ENCODE data around the gene ASRGL1.

ASRGL1 gene

DNA sequence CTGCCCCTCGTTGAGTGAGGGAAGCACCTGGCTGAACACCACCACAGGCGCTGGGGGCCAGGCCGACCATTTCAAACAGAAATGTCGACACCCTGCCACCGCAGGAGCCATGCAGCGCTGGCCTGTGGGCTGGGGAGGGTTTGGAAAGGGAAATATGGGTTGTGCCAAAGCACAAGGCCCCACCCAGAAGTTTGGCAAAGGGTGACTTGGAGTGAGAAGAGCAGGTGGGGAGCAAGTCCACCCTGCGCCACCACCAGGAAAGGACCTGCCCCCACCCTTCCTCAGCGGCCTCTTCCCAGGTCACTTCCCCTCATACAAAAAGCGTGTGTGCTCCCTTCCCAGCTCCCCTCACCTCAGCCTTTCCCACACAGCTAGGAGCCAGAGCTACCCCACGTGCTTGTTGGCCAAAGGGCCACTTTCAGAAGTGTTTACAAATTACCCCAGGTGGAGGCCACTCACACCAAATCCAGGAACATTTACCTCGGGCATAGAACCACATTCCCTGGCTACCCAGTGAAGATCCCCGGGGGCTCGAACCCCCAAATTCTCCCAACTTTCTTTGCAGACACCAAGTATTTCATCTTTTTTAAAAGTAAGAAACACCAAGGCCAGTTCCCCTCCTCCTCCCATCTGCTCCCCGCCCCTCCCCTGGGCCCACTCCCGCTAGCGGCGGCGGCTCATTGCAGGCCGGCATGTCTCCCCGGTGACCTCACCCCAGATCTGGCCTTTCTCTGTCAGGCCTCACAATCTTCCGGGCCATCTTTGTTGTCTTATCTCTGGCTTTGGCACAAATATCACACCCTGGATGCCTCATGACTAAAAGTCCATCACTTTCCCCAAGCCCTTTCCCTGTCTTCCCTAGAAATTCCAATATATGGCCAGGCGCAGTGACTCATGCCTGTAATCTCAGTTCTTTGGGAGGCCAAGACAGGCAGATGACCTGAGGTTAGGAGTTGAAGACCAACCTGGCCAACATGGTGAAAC is 61.1 kb downstream of the ASRGL1 start:
- no peak for TF ChIP-seq ZNF384 (IDR thresholded peaks at IDR 0.05)
- TF ChIP-seq FOXK2 (IDR thresholded peaks at IDR 0.05), result no peak
- CTCF ChIA-PET, result interaction anchor here (1.6 kb wide), 1 partner anchor 145 kb away, joined by 7 read pairs; no protein-coding TSS in a partner anchor
- DNase-seq (ENCODE audit: extremely low spot score), result peak; percentile 3
- POLR2A ChIA-PET, result interaction anchor here (1.4 kb wide), 1 partner anchor 176 kb away, joined by 5 read pairs; the partner anchor contains the start of gene EEF1G

- ChIA-PET CTCF (interaction anchor here (0.6 to 1.6 kb wide), 3 partner anchors 12 to 144 kb away, joined by 4 to 7 read pairs (median 5); no protein-coding TSS in a partner anchor), POLR2A (interaction anchor here (1.4 kb wide), 1 partner anchor 175 kb away, joined by 5 read pairs; the partner anchor contains the start of gene EEF1G)
- TF ChIP-seq PKNOX1 (IDR thresholded peaks at IDR 0.05), result no peak
- no peak for DNase-seq (ENCODE audit: extremely low spot score)
These were observed 62.1 kb downstream of the ASRGL1 start for GRCh38 chr11:62399172-62399877.

- ChIA-PET CTCF (interaction anchor here (1.4 kb wide), 1 partner anchor 25 kb away, joined by 5 read pairs; no protein-coding TSS in a partner anchor), POLR2A (interaction anchor here (1.0 kb wide), 1 partner anchor 272 kb away, joined by 3 read pairs; the partner anchor contains the start of gene UQCC3)
- no peak for DNase-seq (ENCODE audit: extremely low spot score)
- TF ChIP-seq FOXK2 (IDR thresholded peaks at IDR 0.05), result no peak
- TF ChIP-seq SP1 (IDR thresholded peaks at IDR 0.05), result no peak
- no peak for TF ChIP-seq FOXM1 (IDR thresholded peaks at IDR 0.05; ENCODE audit: borderline replicate concordance)
These were observed 62.6 kb downstream of the ASRGL1 start for GRCh38 chr11:62399878-62400266.

DNA sequence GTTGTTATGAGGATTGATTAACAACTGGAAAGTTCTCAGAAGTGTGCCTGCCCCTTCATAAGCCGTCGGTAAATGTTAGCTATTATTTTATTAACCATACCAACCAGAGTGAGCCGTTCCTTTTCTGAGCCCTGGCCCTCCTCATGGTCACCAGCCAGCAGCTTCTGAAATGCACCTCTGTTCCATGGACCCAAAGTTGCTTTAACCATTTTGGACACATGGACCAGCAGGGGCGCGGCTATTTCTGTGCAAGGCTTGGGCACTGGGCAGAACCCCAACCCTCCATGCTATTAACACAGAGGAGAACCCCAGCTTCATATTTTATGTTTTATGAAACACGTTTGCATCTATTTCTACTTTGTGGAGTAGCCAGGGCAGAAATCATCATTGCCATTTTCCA is 63.0 kb downstream of the ASRGL1 start:
- POLR2A ChIA-PET, result interaction anchor here (1.0 kb wide), 1 partner anchor 271 kb away, joined by 3 read pairs; the partner anchor contains the start of gene UQCC3
- DNase-seq (ENCODE audit: extremely low spot score), result no peak
- CTCF ChIA-PET, result interaction anchor here (0.6 to 1.4 kb wide), 2 partner anchors 25 to 143 kb away, joined by 4 to 5 read pairs; no protein-coding TSS in a partner anchor
- TF ChIP-seq NFRKB (IDR thresholded peaks at IDR 0.05) (no peak), CTBP1 (IDR thresholded peaks at IDR 0.05; ENCODE audit: borderline replicate concordance) (no peak), TARDBP (IDR thresholded peaks at IDR 0.05) (no peak), HDGF (IDR thresholded peaks at IDR 0.05; ENCODE audit: borderline replicate concordance) (no peak), ELF4 (IDR thresholded peaks at IDR 0.05) (no peak), PKNOX1 (IDR thresholded peaks at IDR 0.05) (no peak), FOXK2 (IDR thresholded peaks at IDR 0.05) (no peak), BHLHE40 (IDR thresholded peaks at IDR 0.05; ENCODE audit: borderline replicate concordance) (no peak), SP1 (IDR thresholded peaks at IDR 0.05) (no peak), FOXA1 (IDR thresholded peaks at IDR 0.05) (no peak), L3MBTL2 (conservative IDR thresholded peaks at IDR 0.05) (no peak), FOXM1 (IDR thresholded peaks at IDR 0.05; ENCODE audit: borderline replicate concordance) (no peak), ARNT (IDR thresholded peaks at IDR 0.05) (no peak), LEF1 (IDR thresholded peaks at IDR 0.05; ENCODE audit: borderline replicate concordance) (no peak), SUZ12 (IDR thresholded peaks at IDR 0.05) (no peak)

DNA sequence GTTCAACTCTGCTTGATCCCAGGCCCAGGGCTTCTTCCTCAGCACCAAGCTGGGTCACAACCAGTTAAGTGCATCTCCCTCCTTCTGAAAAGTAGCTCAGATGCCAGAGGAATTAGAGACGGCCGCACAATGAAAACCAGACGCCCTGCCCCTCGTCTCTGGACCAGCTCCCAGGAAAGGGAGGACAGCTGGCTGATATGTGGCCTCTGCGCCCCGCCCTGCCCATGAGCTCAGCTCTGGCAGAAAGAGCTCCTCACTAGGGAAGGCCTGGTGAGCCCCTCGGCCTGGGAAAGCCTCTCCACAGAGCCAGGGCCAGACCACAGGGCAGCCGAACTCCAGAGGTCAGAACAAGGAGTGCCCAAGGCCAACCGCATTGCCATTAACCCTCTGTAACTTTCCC is 63.5 kb downstream of the ASRGL1 start:
- no peak for TF ChIP-seq FOXM1 (IDR thresholded peaks at IDR 0.05; ENCODE audit: borderline replicate concordance)
- TF ChIP-seq LEF1 (IDR thresholded peaks at IDR 0.05; ENCODE audit: borderline replicate concordance), result no peak
- no peak for TF ChIP-seq FOXA1 (IDR thresholded peaks at IDR 0.05)
- no peak for TF ChIP-seq SUZ12 (IDR thresholded peaks at IDR 0.05)
- TF ChIP-seq L3MBTL2 (conservative IDR thresholded peaks at IDR 0.05), result no peak
- no peak for TF ChIP-seq PKNOX1 (IDR thresholded peaks at IDR 0.05)
- no peak for TF ChIP-seq ARNT (IDR thresholded peaks at IDR 0.05)
- TF ChIP-seq ELF4 (IDR thresholded peaks at IDR 0.05), result no peak
- ChIA-PET POLR2A (interaction anchor here (1.0 kb wide), 1 partner anchor 271 kb away, joined by 3 read pairs; the partner anchor contains the start of gene UQCC3), CTCF (interaction anchor here (0.6 to 1.4 kb wide), 2 partner anchors 24 to 142 kb away, joined by 4 to 5 read pairs; no protein-coding TSS in a partner anchor)
- no peak for DNase-seq (ENCODE audit: extremely low spot score)

DNA sequence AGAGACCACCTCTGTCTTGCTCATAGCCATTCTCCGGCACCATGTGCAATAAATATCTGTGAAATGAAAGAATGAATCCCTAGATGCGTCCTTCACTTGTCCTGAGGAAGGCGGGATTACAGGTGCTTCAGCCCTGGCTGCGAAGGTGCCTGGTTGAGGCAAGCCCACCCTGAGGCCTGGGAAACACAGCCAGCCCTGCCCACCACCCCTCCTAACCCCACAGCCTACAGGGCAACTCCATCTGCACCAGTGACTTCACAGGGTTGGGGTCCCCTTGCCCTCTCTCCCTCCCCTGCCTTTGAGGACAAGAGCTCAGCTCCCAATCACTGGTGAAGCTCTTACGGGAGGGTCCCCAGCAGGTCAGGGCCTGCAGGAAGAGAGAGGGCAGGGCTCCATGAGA is 64.1 kb downstream of the ASRGL1 start:
- CTCF ChIA-PET, result interaction anchor here (1.0 to 1.8 kb wide), 2 partner anchors 23 to 141 kb away, joined by 3 to 5 read pairs; no protein-coding TSS in a partner anchor
- TF ChIP-seq CTBP1 (IDR thresholded peaks at IDR 0.05; ENCODE audit: borderline replicate concordance) (no peak), NFRKB (IDR thresholded peaks at IDR 0.05) (no peak), FOXA1 (IDR thresholded peaks at IDR 0.05) (no peak), TARDBP (IDR thresholded peaks at IDR 0.05) (no peak), SP1 (IDR thresholded peaks at IDR 0.05) (no peak), FOXK2 (IDR thresholded peaks at IDR 0.05) (no peak), HDGF (IDR thresholded peaks at IDR 0.05; ENCODE audit: borderline replicate concordance) (no peak), SUZ12 (IDR thresholded peaks at IDR 0.05) (no peak), ARNT (IDR thresholded peaks at IDR 0.05) (no peak), ELF4 (IDR thresholded peaks at IDR 0.05) (no peak), FOXM1 (IDR thresholded peaks at IDR 0.05; ENCODE audit: borderline replicate concordance) (no peak), ZNF384 (IDR thresholded peaks at IDR 0.05) (no peak)
- DNase-seq (ENCODE audit: extremely low spot score), result no peak
- POLR2A ChIA-PET, result interaction anchor here (1.0 kb wide), 1 partner anchor 190 kb away, joined by 4 read pairs; the partner anchor contains the start of gene TUT1
